Thyroid gland (tissue), 4 donors: ENCODE data around the gene VWA3A.

Experiments used
- CTCF ChIP-seq, 6 experiments: fragments of 200-600 bp in 3 of 6; fragments of 450-650 bp in 3 of 6; sonication (generic) in 3 of 6; IDR thresholded peaks; one replicate each; pipeline ENCODE4 v1.5.1; 2016 to 2019; ENCODE audit warnings: antibody characterized with exemption in 6 of 6, mild to moderate bottlenecking in 2 of 6, inconsistent platforms in 1 of 6, moderate library complexity in 1 of 6
- POLR2A ChIP-seq, 2 donors: fragments of 450-650 bp; IDR thresholded peaks; one replicate each; pipeline ENCODE4 v1.6.1; 2017; ENCODE audit warnings: antibody characterized with exemption in 2 of 2, mild to moderate bottlenecking in 2 of 2, moderate library complexity in 1 of 2

GRCh38 chr16:22181843-22182242 is 89.5 kb downstream of the VWA3A start:
- TF ChIP-seq CTCF (IDR thresholded peaks at IDR 0.05) (no peak), POLR2A (IDR thresholded peaks at IDR 0.05) (no peak)
